ENCODE measurements around the gene COQ8B. TPM values are rescaled to one million over a fixed set of nuclear protein-coding genes. Genes with fewer than 3 reads are reported as not detected.

Gene COQ8B
- total RNA-seq, 2 experiments from 2014 or later = 22.1 to 22.5 TPM

- CTCF ChIA-PET = interaction anchor here (0.6 to 1.1 kb wide), 2 partner anchors 41 to 84 kb away, joined by 3 to 4 read pairs; no protein-coding TSS in a partner anchor
- POLR2A ChIA-PET = interaction anchor here (0.5 kb wide), 1 partner anchor 50 kb away, joined by 5 read pairs; no protein-coding TSS in a partner anchor
These were observed 12.0 kb downstream of the COQ8B start for GRCh38 chr19:40704491-40705361.

GRCh38 chr19:40703029-40703755 is 13.5 kb downstream of the COQ8B start:
- POLR2A ChIA-PET = no interaction called here

GRCh38 chr19:40702337-40703012 is 14.2 kb downstream of the COQ8B start:
- CTCF ChIA-PET = no interaction called here
- POLR2A ChIA-PET = interaction anchor here (0.7 kb wide), 1 partner anchor 472 kb away, joined by 3 read pairs; no protein-coding TSS in a partner anchor

More at GRCh38 chr19:40703029-40703755, 13.5 kb downstream of the COQ8B start:
- CTCF ChIA-PET = no interaction called here

GRCh38 chr19:40701758-40702157 is 14.9 kb downstream of the COQ8B start:
- POLR2A ChIA-PET = interaction anchor here (0.7 kb wide), 1 partner anchor 471 kb away, joined by 3 read pairs; no protein-coding TSS in a partner anchor
- CTCF ChIA-PET = interaction anchor here (0.6 kb wide), 1 partner anchor 10 kb away, joined by 7 read pairs; no protein-coding TSS in a partner anchor

GRCh38 chr19:40700083-40700482 is 16.6 kb downstream of the COQ8B start:
- POLR2A ChIA-PET = no interaction called here
- CTCF ChIA-PET = no interaction called here

GRCh38 chr19:40697007-40697406 is 19.7 kb downstream of the COQ8B start:
- ChIA-PET CTCF (no interaction called here), POLR2A (no interaction called here)

- ChIA-PET CTCF (no interaction called here), POLR2A (no interaction called here)
These were observed 20.8 kb downstream of the COQ8B start for GRCh38 chr19:40695881-40696280.

- ChIA-PET POLR2A (no interaction called here), CTCF (interaction anchor here (0.6 to 1.0 kb wide), 2 partner anchors 59 to 76 kb away, joined by 3 read pairs; no protein-coding TSS in a partner anchor)
These were observed 22.8 kb downstream of the COQ8B start for GRCh38 chr19:40693896-40694295.

GRCh38 chr19:40693150-40693788 is 23.4 kb downstream of the COQ8B start:
- POLR2A ChIA-PET = no interaction called here

GRCh38 chr19:40692212-40692551 is 24.5 kb downstream of the COQ8B start:
- ChIA-PET CTCF (no interaction called here), POLR2A (interaction anchor here (1.0 kb wide), 1 partner anchor 617 kb away, joined by 3 read pairs; no protein-coding TSS in a partner anchor)

More at GRCh38 chr19:40693150-40693788, 23.4 kb downstream of the COQ8B start:
- CTCF ChIA-PET = interaction anchor here (1.0 kb wide), 1 partner anchor 58 kb away, joined by 3 read pairs; no protein-coding TSS in a partner anchor

GRCh38 chr19:40691421-40692211 is 25.1 kb downstream of the COQ8B start:
- ChIA-PET POLR2A (interaction anchor here (0.8 to 1.6 kb wide), 6 partner anchors 20 to 617 kb away, joined by 3 to 12 read pairs (median 3); partner anchors contain the start of genes COQ8B, ITPKC and RAB4B), CTCF (interaction anchor here (0.7 kb wide), 2 partner anchors 33 to 289 kb away, joined by 4 read pairs; no protein-coding TSS in a partner anchor)

- ChIA-PET CTCF (interaction anchor here (0.7 to 0.8 kb wide), 3 partner anchors 34 to 288 kb away, joined by 4 to 5 read pairs (median 4); partner anchors contain the start of gene RAB4B), POLR2A (interaction anchor here (0.6 to 1.6 kb wide), 9 partner anchors 19 to 618 kb away, joined by 3 to 12 read pairs (median 3); partner anchors contain the start of genes ACTMAP, COQ8B, ITPKC and RAB4B)
These were observed 25.8 kb downstream of the COQ8B start for GRCh38 chr19:40690693-40691420.

- ChIA-PET CTCF (interaction anchor here (0.8 kb wide), 1 partner anchor 87 kb away, joined by 5 read pairs; the partner anchor contains the start of gene RAB4B), POLR2A (interaction anchor here (0.6 to 1.6 kb wide), 5 partner anchors 26 to 88 kb away, joined by 3 to 12 read pairs (median 3); partner anchors contain the start of genes ACTMAP, COQ8B, ITPKC and RAB4B)
These were observed 26.5 kb downstream of the COQ8B start, which contains the start of gene NUMBL for GRCh38 chr19:40690050-40690692. Gene NUMBL, minus strand, starts transcription at chr19:40690651. Its CDS starts 168 bp downstream, at chr19:40690483.

GRCh38 chr19:40689339-40690049 is 27.2 kb downstream of the COQ8B start:
- POLR2A ChIA-PET = no interaction called here
- CTCF ChIA-PET = interaction anchor here (0.6 kb wide), 2 partner anchors 36 to 99 kb away, joined by 3 to 4 read pairs; no protein-coding TSS in a partner anchor

- POLR2A ChIA-PET = no interaction called here
- CTCF ChIA-PET = interaction anchor here (0.6 to 1.2 kb wide), 3 partner anchors 26 to 99 kb away, joined by 3 to 4 read pairs (median 4); no protein-coding TSS in a partner anchor
These were observed 27.7 kb downstream of the COQ8B start for GRCh38 chr19:40688987-40689338.

GRCh38 chr19:40688309-40688708 is 28.4 kb downstream of the COQ8B start:
- ChIA-PET POLR2A (no interaction called here), CTCF (interaction anchor here (1.2 kb wide), 1 partner anchor 26 kb away, joined by 4 read pairs; no protein-coding TSS in a partner anchor)

Measured in activated CD8-positive, alpha-beta memory T cell treated with anti-CD3 and anti-CD28 coated beads for 36 hours (primary cell).